OCI-LY7 (cell line): ENCODE results near the gene RNASE4.

ENCODE experiments used
- CTCF ChIP-seq: fragments of 200-600 bp; sonication (generic); conservative IDR thresholded peaks from 2 replicates; pipeline ENCODE4 v1.5.1; 2014; ENCODE audit warnings: mild to moderate bottlenecking, antibody characterized with exemption, low read length, moderate library complexity, mixed read lengths
- EZH2phosphoT487 ChIP-seq: fragments of 200-600 bp; sonication (generic); IDR thresholded peaks from 2 replicates; pipeline ENCODE4 v1.6.1; 2018; ENCODE audit warnings: low read depth, borderline replicate concordance, mild to moderate bottlenecking, mixed run types, antibody characterized with exemption, low read length, moderate library complexity, mixed read lengths

DNA sequence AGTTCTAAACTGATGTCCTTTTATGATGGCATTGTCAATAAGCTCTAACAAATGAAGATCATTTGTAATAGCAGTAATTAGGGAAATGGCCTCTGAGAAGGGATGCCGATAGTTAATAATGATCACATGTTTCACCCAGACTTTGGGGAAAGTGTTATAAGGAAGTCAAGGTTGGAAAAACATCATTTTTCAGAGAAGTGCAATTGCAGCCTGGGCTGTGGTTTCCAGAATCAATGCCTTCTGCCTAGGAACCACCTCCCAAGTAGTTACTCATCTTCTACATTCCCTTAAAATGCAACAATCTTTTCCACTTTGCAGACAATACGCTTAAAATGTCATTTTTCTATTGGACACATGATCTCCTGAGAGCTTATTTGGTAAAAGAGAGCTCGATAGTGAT lies 62.2 kb downstream of the RNASE4 start:
- TF ChIP-seq CTCF = no peak
- TF ChIP-seq EZH2phosphoT487 = no peak
